Naive thymus-derived CD4-positive, alpha-beta T cell (primary cell): Measurements from ENCODE around the gene TDRD12. TPM values are rescaled to one million over a fixed set of nuclear protein-coding genes. Genes with fewer than 3 reads are reported as not detected.
"Not testable (repeated sequence)": the region's sequence is repeated elsewhere in the genome, so short reads cannot be mapped to it uniquely, and the experiment has no call there.

ENCODE experiments used
- ATAC-seq: fragments of 150-1000 bp; cut with Tn5 transposase; 2 replicates; pipeline ENCODE4 v1.10.0; 2021; ENCODE audit warnings: mild to moderate bottlenecking, moderate library complexity
- CTCF ChIA-PET: fragments of 350-600 bp; sonication (Branson Sonifier 250); formaldehyde crosslinking; loops from one replicate; lab custom pipeline; 2021; ENCODE audit warnings: antibody characterized with exemption; lab: Charles Lee
- POLR2A ChIA-PET: fragments of 350-600 bp; sonication (Branson Sonifier 250); formaldehyde crosslinking; loops from one replicate; lab custom pipeline; 2021; ENCODE audit warnings: antibody characterized with exemption, inconsistent platforms; lab: Charles Lee
- DNase-seq, 9 donors: peaks; one replicate each; pipeline versions ENCODE4 v3.0.0 to v3.0.0-alpha.2; 2020 to 2022; ENCODE audit warnings: mixed read lengths in 1 of 9
- H3K27ac ChIP-seq: one replicate; pipeline ENCODE4 v1.7.0; 2013; ENCODE audit warnings: mild to moderate bottlenecking, low read depth, low read length, moderate library complexity
- H3K27me3 ChIP-seq, 2 donors: one replicate each; pipeline ENCODE4 v1.7.0; 2013; ENCODE audit warnings: low read length in 2 of 2, mild to moderate bottlenecking in 2 of 2, moderate library complexity in 2 of 2; ENCODE audit not compliant: control insufficient read depth in 2 of 2, insufficient read depth in 2 of 2
- H3K36me3 ChIP-seq, 3 experiments: 1 replicate in 2 of 3; 2 replicates in 1 of 3; pipeline ENCODE4 v1.7.0; 2013; ENCODE audit warnings: low read length in 3 of 3, mild to moderate bottlenecking in 3 of 3, moderate library complexity in 1 of 3; ENCODE audit not compliant: insufficient read depth in 3 of 3, control insufficient read depth in 2 of 3
- H3K4me1 ChIP-seq, 2 donors: one replicate each; pipeline ENCODE4 v1.7.0; 2013; ENCODE audit warnings: low read length in 2 of 2, mild to moderate bottlenecking in 2 of 2, moderate library complexity in 1 of 2; ENCODE audit not compliant: control insufficient read depth in 2 of 2, insufficient read depth in 2 of 2
- H3K4me3 ChIP-seq: 2 replicates; pipeline ENCODE4 v1.7.0; 2013; ENCODE audit warnings: mild to moderate bottlenecking, low read length
- H3K9me3 ChIP-seq, 3 experiments: 1 replicate in 2 of 3; 2 replicates in 1 of 3; pipeline ENCODE4 v1.7.0; 2013; ENCODE audit warnings: low read length in 3 of 3; ENCODE audit not compliant: control insufficient read depth in 2 of 3
- H3K27ac Mint-ChIP-seq, 9 donors: one replicate each; pipeline ENCODE4 v1.8.0; 2020 to 2022; ENCODE audit warnings: mixed read lengths in 9 of 9, mild to moderate bottlenecking in 8 of 9, moderate library complexity in 5 of 9, inconsistent platforms in 2 of 9
- H3K27me3 Mint-ChIP-seq, 5 donors: one replicate each; pipeline ENCODE4 v1.8.0; 2021 to 2022; ENCODE audit warnings: mixed read lengths in 5 of 5, mild to moderate bottlenecking in 1 of 5
- H3K36me3 Mint-ChIP-seq, 5 donors: one replicate each; pipeline ENCODE4 v1.8.0; 2020 to 2022; ENCODE audit warnings: mixed read lengths in 5 of 5, mild to moderate bottlenecking in 3 of 5, inconsistent platforms in 1 of 5
- H3K4me1 Mint-ChIP-seq, 7 donors: one replicate each; pipeline ENCODE4 v1.8.0; 2020 to 2022; ENCODE audit warnings: mixed read lengths in 7 of 7, mild to moderate bottlenecking in 3 of 7, inconsistent platforms in 1 of 7
- H3K4me3 Mint-ChIP-seq, 10 donors: one replicate each; pipeline ENCODE4 v1.8.0; 2020 to 2022; ENCODE audit warnings: mild to moderate bottlenecking in 10 of 10, mixed read lengths in 10 of 10, moderate library complexity in 6 of 10, inconsistent platforms in 2 of 10
- H3K9me3 Mint-ChIP-seq, 11 donors: one replicate each; pipeline ENCODE4 v1.8.0; 2020 to 2022; ENCODE audit warnings: mixed read lengths in 11 of 11, mild to moderate bottlenecking in 4 of 11, inconsistent platforms in 1 of 11, moderate library complexity in 1 of 11
- intact Hi-C, 2 donors: fragments of 100-400 bp; cut with micrococcal nuclease; formaldehyde crosslinking; loops; one replicate each; pipeline ENCODE4 v1.15.1; 2023
- polyA plus RNA-seq, 2 donors: library from polyadenylated mRNA; unstranded; fragments of 300-500 nt; fragmentation: Illumina TruSeq; gene quantifications; one replicate each; pipeline ENCODE4 v1.2.3, GENCODE V29; 2021
- total RNA-seq, 6 experiments: library from RNA in 5 of 6; stranded (reverse) in 5 of 6; gene quantifications; 1 replicate in 5 of 6; 2 replicates in 1 of 6; pipeline ENCODE4 v1.2.3 and lab custom pipeline; 2021 to 2026

TDRD12 gene
- total and polyA plus RNA-seq, 7 experiments from 2014 or later: 0.17 to 3.6 (median 0.67) TPM; not detected in 1

DNA sequence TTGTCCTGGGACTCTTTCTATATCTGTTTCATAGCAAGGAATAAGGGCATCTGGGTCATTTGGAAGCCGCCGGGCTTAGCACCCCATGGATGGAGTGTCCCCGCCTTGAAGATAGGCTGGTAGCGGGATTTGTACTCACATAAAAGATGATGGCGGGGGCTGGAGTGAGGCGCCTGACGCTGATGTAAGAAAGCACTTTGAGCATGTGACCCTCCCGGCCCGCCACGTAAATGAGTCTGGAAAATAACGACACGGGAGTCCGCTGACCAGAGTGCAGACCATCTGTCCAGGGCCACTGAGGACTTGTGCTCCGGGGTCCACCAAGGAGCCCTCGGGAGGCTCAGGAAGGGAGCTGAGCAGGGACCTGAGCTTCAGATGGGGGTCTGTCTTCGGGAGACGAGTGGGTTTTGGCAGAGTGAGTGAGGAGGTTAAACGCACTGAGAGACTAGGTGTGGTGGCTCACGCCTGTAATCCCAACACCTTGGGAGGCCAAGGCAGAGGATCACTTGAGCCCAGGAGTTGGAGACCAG, 124.2 kb downstream of the TDRD12 start:
- ChIA-PET POLR2A (no interaction called here), CTCF (no interaction called here)
- no peaks in the 10 kb centered on the region for H3K36me3 ChIP-seq
- intact Hi-C loops: no loop called here
- Mint-ChIP-seq H3K27me3 (peaks cover 0 to 3% (median 0%) of the 10 kb centered on the region in 5 donors), H3K27ac (no peak overlapping the region), H3K9me3 (peaks cover 4 to 35% (median 12%) of the 10 kb centered on the region in 11 donors), H3K36me3 (peaks cover 1 to 24% (median 21%) of the 10 kb centered on the region in 5 donors), H3K4me3 (no peak overlapping the region), H3K4me1 (peaks cover 0 to 13% (median 3%) of the 10 kb centered on the region in 7 donors)
- H3K27me3 ChIP-seq: no peaks in the 10 kb centered on the region
- no peak overlapping the region for H3K27ac ChIP-seq
- DNase-seq (no peak), ATAC-seq (no peak)
- H3K9me3 ChIP-seq: peaks cover 0 to 8% (median 0%) of the 10 kb centered on the region in 3 experiments
- H3K4me3 ChIP-seq: no peak overlapping the region
- H3K4me1 ChIP-seq: no peaks in the 10 kb centered on the region

- POLR2A ChIA-PET, H3K4me1 ChIP-seq, H3K9me3 ChIP-seq, intact Hi-C loops, H3K4me3 ChIP-seq, H3K27me3 Mint-ChIP-seq, H3K36me3 ChIP-seq, CTCF ChIA-PET, H3K4me3 Mint-ChIP-seq, H3K27ac Mint-ChIP-seq, DNase-seq, H3K36me3 Mint-ChIP-seq, ATAC-seq, H3K27me3 ChIP-seq, H3K27ac ChIP-seq: not testable (repeated sequence)
- Mint-ChIP-seq H3K9me3 (peaks cover 0 to 13% (median 0%) of the 10 kb centered on the region in 11 donors), H3K4me1 (peaks cover 0 to 13% (median 3%) of the 10 kb centered on the region in 7 donors)
These were observed 128.5 kb downstream of the TDRD12 start for GRCh38 chr19:32848035-32848434.

- POLR2A ChIA-PET: no interaction called here
- DNase-seq (no peak), ATAC-seq (no peak)
- no peak overlapping the region for H3K4me3 ChIP-seq
- no peak overlapping the region for H3K27ac Mint-ChIP-seq
- no peaks in the 10 kb centered on the region for H3K9me3 ChIP-seq
- H3K4me1 Mint-ChIP-seq: peaks cover 0 to 1% (median 0%) of the 10 kb centered on the region in 7 donors
- intact Hi-C loops: no loop called here
- H3K4me1 ChIP-seq: no peaks in the 10 kb centered on the region
- peaks cover 0 to 4% (median 1%) of the 10 kb centered on the region in 11 donors for H3K9me3 Mint-ChIP-seq
- CTCF ChIA-PET: interaction anchor here (0.6 kb wide), 1 partner anchor 274 kb away, joined by 4 read pairs; no protein-coding TSS in a partner anchor
- H3K36me3 Mint-ChIP-seq: peaks cover 0 to 5% (median 1%) of the 10 kb centered on the region in 5 donors
- H3K4me3 Mint-ChIP-seq: no peak overlapping the region
- H3K36me3 ChIP-seq: no peaks in the 10 kb centered on the region
- no peak overlapping the region for H3K27ac ChIP-seq
- no peaks in the 10 kb centered on the region for H3K27me3 ChIP-seq
- peaks cover 0 to 3% (median 0%) of the 10 kb centered on the region in 5 donors for H3K27me3 Mint-ChIP-seq
These were observed 132.6 kb downstream of the TDRD12 start for GRCh38 chr19:32852216-32852615.

GRCh38 chr19:32856818-32857217, 137.3 kb downstream of the TDRD12 start:
- H3K9me3 ChIP-seq, intact Hi-C loops, H3K27ac Mint-ChIP-seq, H3K9me3 Mint-ChIP-seq, H3K27me3 Mint-ChIP-seq, DNase-seq, H3K36me3 ChIP-seq, H3K4me3 Mint-ChIP-seq, H3K36me3 Mint-ChIP-seq, POLR2A ChIA-PET, ATAC-seq, H3K27me3 ChIP-seq, H3K4me1 Mint-ChIP-seq, H3K4me1 ChIP-seq, CTCF ChIA-PET, H3K27ac ChIP-seq, H3K4me3 ChIP-seq: not testable (repeated sequence)

DNA sequence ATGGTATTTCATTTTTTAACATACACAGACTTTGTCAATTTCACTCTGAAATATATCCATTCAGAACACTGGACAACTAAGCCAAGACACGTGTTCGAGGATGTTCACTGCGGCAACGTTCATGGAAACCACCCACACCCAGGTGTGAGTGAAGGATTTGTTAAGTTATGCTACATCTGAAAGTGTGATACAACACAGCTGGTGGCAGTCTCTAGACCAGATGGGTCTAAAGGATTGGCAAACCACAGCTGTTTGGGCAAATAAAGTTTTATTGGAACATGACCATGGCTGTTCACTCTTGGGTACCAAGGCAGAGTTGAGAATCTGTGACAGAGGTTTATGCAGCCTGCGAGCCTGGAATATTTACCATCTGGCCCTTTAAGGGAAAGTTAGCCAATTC, 138.0 kb downstream of the TDRD12 start:
- no peak overlapping the region for H3K27ac Mint-ChIP-seq
- ATAC-seq (no peak), DNase-seq (no peak)
- peaks cover 0 to 2% (median 0%) of the 10 kb centered on the region in 11 donors for H3K9me3 Mint-ChIP-seq
- CTCF ChIA-PET: no interaction called here
- no peaks in the 10 kb centered on the region for H3K27me3 Mint-ChIP-seq
- POLR2A ChIA-PET: no interaction called here
- Histone ChIP-seq H3K27me3 (no peaks in the 10 kb centered on the region), H3K9me3 (no peaks in the 10 kb centered on the region), H3K4me3 (no peak overlapping the region), H3K27ac (no peak overlapping the region), H3K4me1 (no peaks in the 10 kb centered on the region), H3K36me3 (no peaks in the 10 kb centered on the region)
- H3K4me1 Mint-ChIP-seq: no peaks in the 10 kb centered on the region
- peaks cover 0 to 9% (median 0%) of the 10 kb centered on the region in 5 donors for H3K36me3 Mint-ChIP-seq
- H3K4me3 Mint-ChIP-seq: no peak overlapping the region
- intact Hi-C loops: no loop called here

- no peaks in the 10 kb centered on the region for H3K27me3 ChIP-seq
- peaks cover 0 to 2% (median 0%) of the 10 kb centered on the region in 11 donors for H3K9me3 Mint-ChIP-seq
- ChIA-PET POLR2A (no interaction called here), CTCF (no interaction called here)
- H3K36me3 Mint-ChIP-seq: peaks cover 0 to 9% (median 0%) of the 10 kb centered on the region in 5 donors
- ATAC-seq: no peak
- DNase-seq: no peak
- no peak overlapping the region for H3K4me3 Mint-ChIP-seq
- H3K4me1 Mint-ChIP-seq: no peaks in the 10 kb centered on the region
- H3K9me3 ChIP-seq: no peaks in the 10 kb centered on the region
- H3K27ac Mint-ChIP-seq: no peak overlapping the region
- H3K27ac ChIP-seq: no peak overlapping the region
- intact Hi-C loops: no loop called here
- no peaks in the 10 kb centered on the region for H3K27me3 Mint-ChIP-seq
- H3K36me3 ChIP-seq: no peaks in the 10 kb centered on the region
- no peak overlapping the region for H3K4me3 ChIP-seq
- no peaks in the 10 kb centered on the region for H3K4me1 ChIP-seq
These were observed 138.6 kb downstream of the TDRD12 start for GRCh38 chr19:32858155-32858554.

DNA sequence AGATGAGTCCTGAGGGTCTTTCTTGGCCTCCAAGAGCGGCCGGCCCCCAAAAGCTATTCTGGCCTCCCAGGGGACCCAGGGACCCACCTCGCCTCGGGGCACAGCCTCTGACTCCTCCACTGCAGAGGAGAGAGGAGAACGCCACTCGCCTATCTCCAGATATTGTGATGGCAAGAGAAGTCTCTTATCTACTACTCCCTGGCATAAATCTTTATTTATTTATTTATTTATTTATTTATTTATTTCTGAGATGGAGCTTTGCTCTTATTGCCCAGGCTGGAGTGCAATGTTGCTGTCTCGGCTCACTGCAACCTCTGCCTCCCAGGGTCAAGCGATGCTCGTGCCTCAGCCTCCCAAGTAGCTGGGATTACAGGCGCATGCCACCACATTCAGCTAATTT, 139.0 kb downstream of the TDRD12 start:
- ATAC-seq: no peak
- Histone ChIP-seq H3K9me3 (no peaks in the 10 kb centered on the region), H3K4me1 (no peaks in the 10 kb centered on the region), H3K36me3 (no peaks in the 10 kb centered on the region), H3K4me3 (no peak overlapping the region), H3K27ac (no peak overlapping the region), H3K27me3 (no peaks in the 10 kb centered on the region)
- no peak overlapping the region for H3K27ac Mint-ChIP-seq
- no peaks in the 10 kb centered on the region for H3K4me1 Mint-ChIP-seq
- intact Hi-C loops: no loop called here
- H3K9me3 Mint-ChIP-seq: peaks cover 0 to 2% (median 0%) of the 10 kb centered on the region in 11 donors
- H3K36me3 Mint-ChIP-seq: peaks cover 0 to 9% (median 0%) of the 10 kb centered on the region in 5 donors
- H3K27me3 Mint-ChIP-seq: no peaks in the 10 kb centered on the region
- no peak overlapping the region for H3K4me3 Mint-ChIP-seq
- POLR2A ChIA-PET: no interaction called here
- CTCF ChIA-PET: no interaction called here
- no peak for DNase-seq
